ENCODE results near the gene CPS1.

Gene CPS1

DNA sequence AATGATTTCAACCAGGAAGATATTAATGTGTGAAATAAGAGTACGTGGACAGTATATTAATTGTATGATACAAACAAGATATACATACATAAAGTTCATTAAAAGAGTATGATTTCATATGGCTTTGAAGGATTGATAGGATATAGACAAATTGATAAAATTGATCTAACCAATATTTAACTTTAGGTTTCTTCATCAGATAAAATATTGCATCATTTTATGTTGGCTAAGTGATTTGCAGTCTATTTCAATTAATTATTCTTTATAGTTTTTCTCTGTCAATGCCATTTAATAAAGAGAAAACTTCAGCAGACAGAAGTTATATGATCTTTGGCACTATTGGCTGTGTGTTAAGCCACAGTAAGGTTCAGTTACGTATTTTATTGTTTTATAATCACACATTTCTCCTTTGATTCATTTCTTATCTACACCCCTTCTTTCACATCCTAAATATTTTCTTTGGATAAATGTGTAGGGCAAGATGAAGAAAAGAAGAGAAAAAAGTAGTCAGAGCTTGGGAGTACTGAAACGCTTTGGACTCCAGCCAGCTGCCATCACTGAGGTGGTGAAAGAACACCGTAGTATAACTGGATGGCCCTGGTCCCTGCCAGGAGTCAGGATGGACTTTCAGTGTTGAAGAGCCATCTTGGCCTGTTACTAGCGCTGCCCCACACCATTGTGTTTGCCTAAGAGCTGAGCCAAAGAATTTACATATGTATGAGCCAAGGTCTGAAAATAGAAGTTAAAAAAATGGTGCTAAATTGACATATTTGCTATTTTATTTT, 9.8 kb upstream of the CPS1 start:
- DNase-seq (ENCODE audit: low read depth), result no peak

DNA sequence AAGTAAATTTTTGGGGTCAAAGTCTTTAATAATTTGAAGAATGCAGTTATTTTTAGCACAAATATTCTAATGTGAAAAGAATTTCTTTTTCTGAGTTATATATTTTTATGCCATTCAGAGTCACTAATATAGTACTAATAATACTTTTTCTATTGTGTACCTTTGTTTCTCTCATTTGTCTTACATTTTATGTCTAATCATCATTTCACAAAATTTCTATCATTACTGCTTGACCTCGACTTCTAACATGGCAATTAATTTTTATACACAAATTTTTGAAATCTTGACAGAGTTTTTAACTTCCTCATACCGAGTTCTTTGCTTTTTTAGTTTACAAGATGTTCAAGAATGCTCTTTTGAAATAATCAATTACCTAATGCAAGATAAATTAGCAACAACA, 8.4 kb upstream of the CPS1 start:
- DNase-seq (ENCODE audit: low read depth), result no peak

GRCh38 chr2:210548878-210549384, 7.5 kb upstream of the CPS1 start:
- no peak for DNase-seq (ENCODE audit: low read depth)

- DNase-seq (ENCODE audit: low read depth), result no peak
Observed at GRCh38 chr2:210551001-210551400, 5.4 kb upstream of the CPS1 start.

DNA sequence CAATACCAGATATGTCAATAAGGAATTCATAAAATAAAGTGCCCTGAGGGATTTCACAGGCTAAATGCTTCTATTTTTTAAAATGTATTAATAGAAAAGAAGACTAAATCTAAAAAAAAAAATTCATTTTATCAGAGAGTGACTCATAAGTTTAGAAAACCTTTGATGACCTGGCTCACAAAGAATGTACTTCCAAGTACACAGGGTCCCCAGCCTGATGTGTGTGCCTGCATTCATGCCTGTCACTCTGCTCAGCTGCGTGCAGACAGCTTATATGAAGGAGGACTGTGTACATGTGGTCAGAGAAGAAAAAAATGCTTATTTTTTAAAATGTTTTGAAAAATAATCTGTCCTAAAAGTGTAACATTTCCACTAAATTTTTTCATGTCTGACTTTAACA, 3.0 kb upstream of the CPS1 start:
- no peak for DNase-seq (ENCODE audit: low read depth)

DNA sequence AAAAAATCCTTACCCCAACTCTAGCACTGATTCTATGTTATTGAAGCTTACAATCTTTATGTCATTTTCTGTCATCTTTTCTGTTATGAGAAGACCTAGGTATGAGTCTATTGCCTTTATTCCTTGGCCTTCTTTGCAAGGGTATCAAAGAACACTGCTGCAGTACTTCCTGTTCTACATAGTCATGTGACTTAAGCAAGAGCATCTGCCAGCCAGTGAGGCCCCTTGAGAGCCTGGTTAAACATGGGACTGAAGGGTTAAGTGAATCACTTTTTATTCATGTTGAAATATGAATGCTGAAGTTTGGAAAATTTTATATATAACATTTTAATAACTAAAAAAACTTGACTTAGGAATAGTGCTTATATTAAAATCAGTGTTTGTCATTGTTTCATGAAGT, 844 bp upstream of the CPS1 start:
- DNase-seq (ENCODE audit: low read depth), result no peak

GRCh38 chr2:210557721-210558120, 1.3 kb downstream of the CPS1 start:
- no peak for DNase-seq (ENCODE audit: low read depth)

- no peak for DNase-seq (ENCODE audit: low read depth)
Observed at GRCh38 chr2:210558708-210559107, 2.3 kb downstream of the CPS1 start.

- DNase-seq (ENCODE audit: low read depth), result no peak
Observed at GRCh38 chr2:210559182-210559581, 2.8 kb downstream of the CPS1 start.

DNA sequence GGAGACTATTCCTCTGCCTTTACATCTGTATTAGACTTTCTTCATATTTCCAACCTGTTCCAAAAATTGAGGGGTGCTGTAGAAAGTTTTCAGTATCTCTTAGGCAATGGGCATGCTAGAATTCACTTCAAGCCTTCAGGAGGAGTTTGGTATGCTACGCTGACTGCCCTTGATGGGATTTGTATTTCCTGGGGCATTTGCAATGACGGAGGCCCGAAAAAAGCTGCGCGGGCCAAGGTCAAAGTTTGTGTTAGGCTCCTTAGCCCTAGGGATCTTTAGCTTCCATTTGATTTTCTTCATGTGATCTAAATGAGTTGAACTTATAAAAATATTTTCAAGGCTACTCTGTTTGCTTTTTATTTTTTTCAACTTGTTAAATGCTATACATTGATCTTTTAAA, 5.1 kb downstream of the CPS1 start:
- DNase-seq (ENCODE audit: low read depth), result no peak

DNA sequence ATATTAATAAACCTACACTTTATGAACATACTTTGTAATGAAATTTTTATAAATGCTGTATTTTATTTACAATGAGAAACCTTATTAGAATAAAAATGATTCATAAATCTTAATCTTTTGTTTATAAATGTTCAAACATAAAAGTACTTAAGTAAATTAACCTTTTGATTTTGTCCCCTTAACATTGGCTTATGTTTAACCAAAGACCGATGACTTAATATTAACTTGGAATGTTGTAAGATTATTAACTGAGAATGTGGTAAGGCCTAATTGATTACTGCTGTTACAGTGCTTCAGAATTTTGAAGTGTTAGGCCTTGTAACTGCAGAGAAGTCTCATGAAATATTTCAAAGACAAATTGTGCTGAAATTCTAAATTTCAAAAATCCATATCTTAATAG, 5.7 kb downstream of the CPS1 start:
- DNase-seq (ENCODE audit: low read depth), result no peak

- DNase-seq (ENCODE audit: low read depth), result no peak
Observed at GRCh38 chr2:210562502-210563080, 6.2 kb downstream of the CPS1 start.

DNA sequence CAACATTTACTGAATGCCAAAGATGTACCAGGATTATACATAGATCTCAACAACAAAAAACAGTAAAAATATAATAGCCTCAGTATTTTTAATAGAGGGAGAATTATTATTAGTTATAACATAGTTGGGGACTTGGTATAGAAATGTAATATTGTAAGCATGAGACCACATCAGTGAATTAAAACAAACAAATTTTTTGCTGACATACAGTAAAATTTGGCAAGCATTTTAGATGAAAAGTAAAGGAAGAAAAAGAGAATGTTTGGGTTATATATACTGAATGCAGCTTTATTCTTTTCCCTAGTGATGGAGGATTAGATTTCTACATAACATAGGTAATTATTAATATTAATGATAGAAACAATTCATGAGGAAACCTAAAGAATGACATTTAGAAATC, 10.9 kb downstream of the CPS1 start:
- DNase-seq (ENCODE audit: low read depth), result no peak

DNA sequence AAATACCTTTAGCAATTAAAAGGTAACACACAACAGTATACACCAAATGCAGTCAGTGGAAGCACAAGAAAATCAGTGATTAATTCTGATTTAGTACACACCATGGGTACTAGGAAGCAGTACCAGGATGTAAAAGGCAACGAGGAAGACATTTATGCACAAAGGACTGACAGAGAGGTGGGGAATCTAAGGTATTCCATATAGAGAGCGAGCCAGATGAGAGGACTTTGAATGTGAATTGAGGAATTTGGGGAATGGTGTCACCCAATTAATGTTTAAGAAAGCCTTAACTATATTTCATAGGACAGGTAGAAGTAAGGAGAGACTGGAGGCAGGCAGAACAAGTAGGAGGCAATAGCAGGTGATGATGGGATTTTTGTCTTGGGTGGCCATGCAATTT, 11.7 kb downstream of the CPS1 start:
- no peak for DNase-seq (ENCODE audit: low read depth)

DNA sequence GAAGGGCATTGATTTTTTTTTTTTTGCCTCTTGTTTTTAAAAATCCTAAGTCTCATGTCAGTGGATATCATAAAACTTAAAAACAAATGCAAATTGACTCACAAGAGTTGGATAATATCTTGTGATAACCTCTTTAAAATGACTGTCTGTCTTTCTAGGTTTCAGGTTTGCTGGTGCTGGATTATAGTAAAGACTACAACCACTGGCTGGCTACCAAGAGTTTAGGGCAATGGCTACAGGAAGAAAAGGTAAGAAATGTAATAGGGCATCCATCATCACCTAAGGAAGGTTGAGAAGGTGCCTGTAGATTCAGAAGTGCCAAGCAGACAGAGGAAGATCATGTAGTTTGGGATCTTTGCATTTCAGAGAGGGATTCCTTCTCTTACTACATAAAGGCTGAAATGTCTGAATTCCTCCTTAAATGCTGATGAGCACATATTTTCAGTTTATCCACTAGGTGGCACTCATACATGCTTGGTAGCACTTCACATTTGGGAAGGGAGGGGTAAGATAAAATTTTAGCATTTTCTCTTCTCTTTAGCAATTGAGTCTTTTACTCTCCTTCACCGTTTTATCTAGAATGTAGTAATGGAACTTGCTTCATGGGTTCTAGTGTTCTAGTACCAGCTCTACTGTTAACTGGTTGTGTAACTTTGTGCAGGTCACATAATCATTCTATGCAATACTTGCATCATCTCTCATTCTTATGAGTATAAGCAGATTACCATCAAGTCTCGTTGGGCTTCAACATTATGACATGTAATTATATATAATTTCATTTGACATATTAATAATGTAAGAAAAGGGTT, 21.1 kb downstream of the CPS1 start:
- no peak for DNase-seq (ENCODE audit: low read depth)

- DNase-seq (ENCODE audit: low read depth), result no peak
Observed at GRCh38 chr2:210584834-210585233, 28.4 kb downstream of the CPS1 start.

DNA sequence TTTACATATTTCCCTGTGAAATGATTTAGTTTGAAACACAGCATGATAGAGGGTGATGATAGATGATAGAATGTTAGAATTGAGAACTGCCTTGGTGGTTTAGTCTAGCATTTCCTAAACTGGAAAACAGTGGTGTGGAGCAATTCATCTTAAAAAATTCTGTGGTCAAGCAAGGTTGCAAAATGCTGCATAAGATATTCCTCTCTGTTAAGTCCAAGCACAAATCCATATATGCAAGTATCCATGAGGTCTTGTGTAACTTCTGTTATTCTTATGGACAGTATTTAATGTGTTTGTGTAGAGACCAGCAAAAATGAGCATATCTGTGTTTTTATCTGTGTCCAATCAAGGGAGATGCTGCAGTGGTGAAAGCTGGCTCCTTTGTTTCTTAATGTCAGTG, 30.0 kb downstream of the CPS1 start:
- no peak for DNase-seq (ENCODE audit: low read depth)

DNA sequence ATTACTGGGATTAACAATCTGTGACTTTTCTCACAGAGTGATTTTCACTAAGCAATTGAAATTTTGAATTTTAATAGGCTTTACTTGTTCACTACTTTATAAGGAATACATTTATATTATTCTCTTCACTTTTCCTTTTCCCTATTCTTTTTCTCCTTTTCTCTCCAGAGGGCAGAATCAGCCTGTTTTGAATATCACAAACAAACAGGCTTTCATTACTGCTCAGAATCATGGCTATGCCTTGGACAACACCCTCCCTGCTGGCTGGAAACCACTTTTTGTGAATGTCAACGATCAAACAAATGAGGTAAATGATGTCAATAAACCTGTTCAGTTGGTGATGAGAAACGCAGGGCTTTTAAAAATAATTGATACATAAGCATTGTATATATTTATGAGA, 35.3 kb downstream of the CPS1 start:
- no peak for DNase-seq (ENCODE audit: low read depth)

DNA sequence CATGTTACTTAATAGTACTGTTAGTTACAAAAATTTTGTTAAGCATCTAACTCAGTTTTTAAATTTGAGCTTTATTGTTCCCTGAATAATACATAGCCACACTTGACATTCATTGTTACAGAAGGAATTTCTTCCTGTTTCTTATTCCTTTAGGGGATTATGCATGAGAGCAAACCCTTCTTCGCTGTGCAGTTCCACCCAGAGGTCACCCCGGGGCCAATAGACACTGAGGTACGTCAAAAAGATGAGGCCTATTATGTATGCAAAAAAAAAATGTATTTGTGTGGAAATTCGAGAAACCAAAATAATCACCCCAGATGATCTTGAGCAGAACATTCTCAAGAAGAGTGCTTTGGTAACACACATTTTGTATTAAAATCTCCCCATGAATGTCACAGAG, 36.3 kb downstream of the CPS1 start:
- DNase-seq (ENCODE audit: low read depth), result no peak

- DNase-seq (ENCODE audit: low read depth), result no peak
Observed at GRCh38 chr2:210593166-210593565, 36.8 kb downstream of the CPS1 start.

DNA sequence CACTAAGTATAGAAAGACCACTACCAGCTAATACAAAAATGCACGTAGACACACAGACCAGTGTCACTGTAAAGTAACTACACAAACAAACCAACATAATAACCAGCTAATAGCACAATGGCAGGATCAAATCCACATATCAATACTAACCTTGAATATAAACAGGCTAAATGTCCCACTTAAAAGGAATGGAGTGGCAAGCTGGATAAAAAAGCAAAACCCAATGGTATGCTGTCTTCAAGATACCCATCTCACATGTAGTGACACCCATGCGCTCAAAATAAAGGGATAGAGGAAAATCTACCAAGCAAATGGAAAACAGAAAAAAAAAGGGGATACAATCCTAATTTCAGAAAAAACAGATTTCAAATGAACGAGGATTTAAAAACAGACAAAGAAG, 41.8 kb downstream of the CPS1 start:
- no peak for DNase-seq (ENCODE audit: low read depth)

- DNase-seq (ENCODE audit: low read depth), result no peak
Observed at GRCh38 chr2:210599476-210599875, 43.1 kb downstream of the CPS1 start.

GRCh38 chr2:210604666-210605065, 48.3 kb downstream of the CPS1 start:
- no peak for DNase-seq (ENCODE audit: low read depth)
